GM18951 (cell line): Measurements from ENCODE around the gene C3AR1.
"Not testable (repeated sequence)": the region's sequence is repeated elsewhere in the genome, so short reads cannot be mapped to it uniquely, and the experiment has no call there.

Experiments
- POLR2A ChIP-seq: IDR thresholded peaks from 4 replicates; pipeline ENCODE4 v1.6.1; 2011; ENCODE audit warnings: mild to moderate bottlenecking; ENCODE audit not compliant: insufficient read length, insufficient read depth; ENCODE audit errors: extremely low read depth
- in situ Hi-C: fragments of 300-500 bp; cut with MboI; formaldehyde crosslinking; loops from one replicate; pipeline ENCODE4 v1.12.0; 2022; ENCODE audit warnings: low sequenced_read_pairs, mixed read lengths, inconsistent platforms; ENCODE audit not compliant: unreplicated experiment

Gene C3AR1

GRCh38 chr12:8031872-8032241 lies 34.3 kb downstream of the C3AR1 start:
- TF ChIP-seq POLR2A, result no peak
- in situ Hi-C loops, result no loop called here

GRCh38 chr12:8031017-8031416 lies 35.1 kb downstream of the C3AR1 start:
- in situ Hi-C loops, result not testable (repeated sequence)

GRCh38 chr12:8030189-8030588 lies 36.0 kb downstream of the C3AR1 start:
- TF ChIP-seq POLR2A, result no peak
- in situ Hi-C loops, result no loop called here

- no peak for TF ChIP-seq POLR2A
- in situ Hi-C loops, result no loop called here
These were observed 37.9 kb downstream of the C3AR1 start for GRCh38 chr12:8028267-8028666.

DNA sequence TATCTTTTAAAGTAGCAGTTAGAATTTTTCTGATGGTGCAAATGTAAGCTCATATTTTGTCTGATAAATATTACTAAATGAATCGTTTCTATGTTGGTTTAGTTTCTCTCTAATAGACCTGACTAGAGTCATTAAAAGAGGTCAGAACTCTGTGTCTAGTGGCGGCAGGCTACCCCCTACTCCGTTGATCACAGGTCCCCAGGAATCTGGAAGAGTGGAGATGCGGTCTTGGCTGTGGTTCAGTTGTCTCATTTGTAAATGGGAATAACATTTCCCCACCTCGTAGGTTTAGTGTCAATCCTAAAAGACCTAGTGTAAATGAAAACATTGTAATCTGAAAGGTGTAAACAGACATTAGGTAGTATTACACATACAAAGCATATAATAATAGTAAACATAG lies 38.3 kb downstream of the C3AR1 start:
- TF ChIP-seq POLR2A, result no peak
- in situ Hi-C loops, result no loop called here

DNA sequence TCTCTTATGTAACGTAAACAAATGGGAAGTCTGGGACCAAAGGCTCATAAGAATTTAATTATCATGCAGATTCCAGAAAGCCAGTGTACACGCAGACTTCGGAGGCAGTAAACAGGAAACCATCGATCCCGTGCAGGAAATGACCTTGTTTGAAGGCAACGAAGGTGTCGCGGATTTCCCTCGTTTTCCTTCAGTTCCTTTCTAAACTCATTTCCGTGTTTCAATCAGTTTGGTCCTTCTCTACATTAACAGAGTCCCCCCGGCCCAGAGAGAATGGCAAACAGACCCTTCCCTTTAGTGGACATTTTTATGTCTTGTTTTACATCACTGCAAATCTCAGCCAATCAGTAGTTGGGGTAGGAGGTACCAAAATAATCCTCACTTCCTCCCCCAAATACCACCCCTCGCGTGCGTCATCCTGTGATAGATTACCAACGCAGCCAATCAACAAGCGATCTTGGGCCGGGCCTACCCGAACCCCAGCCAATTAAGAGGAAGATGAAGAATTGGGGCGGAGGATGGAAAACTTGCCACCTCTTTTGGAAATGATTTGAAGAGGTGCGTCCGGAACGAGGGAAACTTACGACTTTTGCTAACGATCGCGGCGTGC lies 39.8 kb downstream of the C3AR1 start:
- in situ Hi-C loops, result no loop called here
- TF ChIP-seq POLR2A, result no peak

GRCh38 chr12:8018666-8019581 lies 47.2 kb downstream of the C3AR1 start:
- in situ Hi-C loops, result no loop called here
- no peak for TF ChIP-seq POLR2A

DNA sequence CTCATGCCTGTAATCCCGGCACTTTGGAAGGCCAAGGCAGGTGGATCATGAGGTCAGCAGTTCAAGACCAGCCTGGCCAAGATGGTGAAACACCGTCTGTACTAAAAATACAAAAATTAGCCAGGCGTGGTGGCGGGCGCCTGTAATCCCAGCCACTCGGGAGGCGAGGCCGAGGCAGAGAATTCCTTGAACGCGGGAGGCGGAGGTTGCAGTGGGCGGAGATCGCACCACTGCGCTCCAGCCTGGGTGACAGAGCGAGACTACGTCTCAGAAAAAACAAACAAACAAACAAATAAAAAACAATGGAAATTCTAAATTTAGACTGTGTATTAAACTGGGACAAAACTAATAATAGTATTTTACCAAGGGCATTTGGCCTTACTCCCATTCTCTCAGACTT lies 47.9 kb downstream of the C3AR1 start:
- in situ Hi-C loops, result not testable (repeated sequence)

DNA sequence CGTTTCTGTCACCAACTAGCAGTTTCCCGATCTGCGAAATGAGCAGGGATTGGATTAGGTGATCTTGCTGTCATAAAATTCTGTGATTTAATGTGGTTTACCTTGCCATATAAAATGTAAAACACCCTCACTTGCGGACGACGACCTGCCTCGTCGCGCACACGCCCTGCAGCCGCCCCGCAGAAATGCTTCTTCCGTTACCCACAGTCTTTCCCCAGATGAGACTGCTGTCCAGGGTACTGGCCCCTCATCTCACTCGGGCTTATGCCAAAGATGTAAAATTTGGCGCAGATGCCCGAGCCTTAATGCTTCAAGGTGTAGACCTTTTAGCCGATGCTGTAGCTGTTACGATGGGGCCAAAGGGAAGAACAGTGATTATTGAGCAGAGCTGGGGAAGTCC lies 51.3 kb downstream of the C3AR1 start:
- no peak for TF ChIP-seq POLR2A
- in situ Hi-C loops, result no loop called here

- in situ Hi-C loops, result no loop called here
- no peak for TF ChIP-seq POLR2A
These were observed 53.4 kb downstream of the C3AR1 start for GRCh38 chr12:8012651-8013309.

DNA sequence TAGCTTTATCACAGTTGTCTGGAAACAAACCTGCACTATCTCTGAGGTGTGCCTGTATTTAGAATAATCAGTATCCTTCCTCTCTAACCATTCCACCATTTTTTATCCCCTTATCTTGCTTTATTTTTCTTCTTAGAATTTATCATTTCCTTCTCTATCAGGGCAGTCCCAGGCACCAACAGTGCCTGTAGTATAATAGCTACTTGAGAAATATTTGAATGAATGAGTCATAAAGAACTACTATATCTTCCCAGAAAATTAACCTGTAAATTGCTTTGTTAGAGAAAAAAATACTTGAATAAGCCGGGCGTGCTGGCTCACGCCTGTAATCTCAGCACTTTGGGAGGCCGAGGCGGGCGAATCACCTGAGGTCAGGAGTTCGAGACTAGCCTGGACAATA lies 54.8 kb downstream of the C3AR1 start:
- in situ Hi-C loops, result no loop called here
- TF ChIP-seq POLR2A, result no peak
